Coronary artery (tissue), 2 donors: Measurements from ENCODE around the gene NAA50.

ENCODE experiments used
- DNase-seq: peaks from one replicate; pipeline ENCODE4 v3.0.0-alpha.2; 2017; ENCODE audit warnings: low spot score
- H3K27ac ChIP-seq, 2 donors: fragments of 200-600 bp; sonication (generic); one replicate each; pipeline ENCODE4 v1.5.1; 2016 to 2019
- H3K4me3 ChIP-seq: fragments of 200-600 bp; sonication (generic); 2 replicates; pipeline ENCODE4 v1.5.1; 2016; ENCODE audit warnings: mild to moderate bottlenecking, moderate library complexity
- TF ChIP-seq, protein P1 (sequence below): fragments of 200-600 bp; sonication (generic); IDR thresholded peaks from one replicate; pipeline ENCODE4 v1.5.1; 2019; ENCODE audit warnings: antibody characterized with exemption

The NAA50 gene

GRCh38 chr3:113719758-113720157, 26.3 kb downstream of the NAA50 start:
- TF ChIP-seq, protein P1, sequence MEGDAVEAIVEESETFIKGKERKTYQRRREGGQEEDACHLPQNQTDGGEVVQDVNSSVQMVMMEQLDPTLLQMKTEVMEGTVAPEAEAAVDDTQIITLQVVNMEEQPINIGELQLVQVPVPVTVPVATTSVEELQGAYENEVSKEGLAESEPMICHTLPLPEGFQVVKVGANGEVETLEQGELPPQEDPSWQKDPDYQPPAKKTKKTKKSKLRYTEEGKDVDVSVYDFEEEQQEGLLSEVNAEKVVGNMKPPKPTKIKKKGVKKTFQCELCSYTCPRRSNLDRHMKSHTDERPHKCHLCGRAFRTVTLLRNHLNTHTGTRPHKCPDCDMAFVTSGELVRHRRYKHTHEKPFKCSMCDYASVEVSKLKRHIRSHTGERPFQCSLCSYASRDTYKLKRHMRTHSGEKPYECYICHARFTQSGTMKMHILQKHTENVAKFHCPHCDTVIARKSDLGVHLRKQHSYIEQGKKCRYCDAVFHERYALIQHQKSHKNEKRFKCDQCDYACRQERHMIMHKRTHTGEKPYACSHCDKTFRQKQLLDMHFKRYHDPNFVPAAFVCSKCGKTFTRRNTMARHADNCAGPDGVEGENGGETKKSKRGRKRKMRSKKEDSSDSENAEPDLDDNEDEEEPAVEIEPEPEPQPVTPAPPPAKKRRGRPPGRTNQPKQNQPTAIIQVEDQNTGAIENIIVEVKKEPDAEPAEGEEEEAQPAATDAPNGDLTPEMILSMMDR = no peak
- DNase-seq = no peak
- no peak overlapping the region for H3K4me3 ChIP-seq
- H3K27ac ChIP-seq = no peak overlapping the region

DNA sequence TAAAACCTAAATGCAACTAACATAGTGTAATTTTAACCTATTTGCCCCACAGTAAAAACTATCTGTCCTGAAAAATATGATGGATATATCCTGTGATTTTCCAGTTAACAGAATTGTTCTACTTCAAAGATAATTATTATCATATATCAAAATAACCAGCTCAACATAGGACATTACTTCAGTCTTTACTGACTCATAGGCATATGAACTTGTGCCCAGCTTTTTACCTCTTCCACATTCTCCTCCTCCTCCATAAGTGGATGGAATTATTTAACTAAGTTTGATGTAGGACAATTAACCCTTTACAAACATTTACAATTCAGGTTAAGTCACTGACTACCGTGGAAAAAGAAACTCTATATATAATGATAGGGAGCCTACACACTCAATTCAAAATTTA, 26.8 kb downstream of the NAA50 start:
- H3K4me3 ChIP-seq = no peak overlapping the region
- DNase-seq = no peak
- no peak overlapping the region for H3K27ac ChIP-seq
- TF ChIP-seq, protein P1 = no peak

DNA sequence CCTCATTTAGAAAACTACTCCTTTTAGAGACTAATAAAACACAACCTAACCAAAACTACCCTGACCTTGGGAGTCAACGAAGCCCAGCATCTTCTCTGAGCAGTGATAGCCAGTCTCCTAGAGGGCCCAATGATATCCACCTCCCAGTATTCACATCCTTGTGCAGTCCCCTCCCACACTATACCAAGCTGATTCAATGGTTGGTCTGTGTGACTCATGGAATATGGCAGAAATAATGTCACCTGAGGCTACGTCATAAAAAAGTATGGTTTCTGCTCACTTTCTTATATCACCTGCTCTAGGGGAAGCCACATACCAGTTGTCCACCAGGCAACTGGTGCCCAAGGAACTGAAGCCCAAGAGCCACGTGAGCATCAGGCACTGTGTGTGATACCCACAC, 28.2 kb downstream of the NAA50 start:
- Histone ChIP-seq H3K4me3 (no peak overlapping the region), H3K27ac (no peak overlapping the region)
- TF ChIP-seq, protein P1 = no peak
- DNase-seq = no peak

DNA sequence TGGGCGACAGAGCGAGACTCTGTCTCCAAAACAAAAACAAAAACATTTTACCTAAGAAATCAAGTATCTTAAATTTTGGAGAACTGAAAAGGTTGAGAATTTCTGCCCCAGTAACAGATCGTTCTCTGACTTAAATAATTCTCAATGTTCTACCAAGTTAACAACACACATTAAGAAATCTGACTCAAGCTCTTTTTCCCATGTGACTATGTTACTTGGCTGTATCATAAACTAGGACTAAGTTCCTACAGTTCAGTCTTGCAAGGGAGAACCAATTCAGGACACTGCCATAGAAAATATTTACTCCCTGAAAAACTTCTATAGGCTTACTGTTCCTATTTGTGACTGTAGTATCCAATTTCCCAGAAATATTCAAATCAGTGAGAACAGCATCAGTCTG, 28.7 kb downstream of the NAA50 start:
- TF ChIP-seq, protein P1 = no peak
- Histone ChIP-seq H3K27ac (no peak overlapping the region), H3K4me3 (no peak overlapping the region)
- DNase-seq = no peak

GRCh38 chr3:113714702-113715101, 31.3 kb downstream of the NAA50 start:
- TF ChIP-seq, protein P1 = no peak
- H3K4me3 ChIP-seq = no peak overlapping the region
- H3K27ac ChIP-seq = no peak overlapping the region
- no peak for DNase-seq

DNA sequence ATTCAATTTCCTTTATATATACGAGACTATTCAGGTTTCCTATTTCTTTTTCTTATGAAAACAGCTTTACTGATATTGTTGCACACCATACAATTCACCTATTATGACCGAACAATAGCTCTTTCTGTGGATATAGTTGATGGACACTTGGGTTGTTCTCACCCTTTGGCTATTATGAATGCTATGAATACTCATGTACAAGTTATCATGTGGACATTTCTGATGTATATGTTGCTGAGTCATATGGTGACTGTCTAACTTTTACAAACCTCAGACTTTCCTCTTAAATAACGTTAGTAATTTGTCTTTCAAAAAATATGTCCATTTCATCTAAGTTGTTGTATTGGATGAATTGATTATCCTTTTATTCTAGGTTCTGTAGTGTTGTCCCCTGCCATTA, 33.9 kb downstream of the NAA50 start:
- Histone ChIP-seq H3K27ac (no peak overlapping the region), H3K4me3 (no peak overlapping the region)
- TF ChIP-seq, protein P1 = no peak
- no peak for DNase-seq

DNA sequence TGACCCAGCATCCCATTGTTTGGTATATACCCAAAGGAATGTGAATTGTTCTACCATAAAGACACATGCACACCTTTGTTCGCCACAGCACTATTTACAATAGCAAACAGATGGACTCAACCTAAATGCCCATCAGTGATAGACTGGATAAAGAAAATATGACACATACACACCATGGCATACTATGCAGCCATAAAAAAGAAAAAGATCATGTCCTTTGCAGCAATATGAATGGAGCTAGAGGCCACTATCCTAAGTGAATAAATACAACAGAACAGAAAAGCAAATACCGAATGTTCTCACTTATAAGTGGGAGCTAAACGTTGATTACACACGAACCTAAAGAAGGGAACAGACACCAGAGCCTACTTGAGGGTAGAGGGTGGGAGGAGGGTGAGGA, 38.2 kb downstream of the NAA50 start:
- Histone ChIP-seq H3K4me3 (no peak overlapping the region), H3K27ac (no peak overlapping the region)
- TF ChIP-seq, protein P1 = no peak
- no peak for DNase-seq
